Brain microvascular endothelial cell (primary cell): ENCODE results near the gene SHISA9.

ENCODE experiments used
- DNase-seq: peaks from one replicate; pipeline ENCODE4 v3.0.0-alpha.2; 2020
- H3K27ac ChIP-seq: fragments of 250-450 bp; sonication (Bioruptor Pico); 2 replicates; pipeline ENCODE4 v1.5.1; 2020; ENCODE audit warnings: mild to moderate bottlenecking, moderate library complexity
- H3K27me3 ChIP-seq: fragments of 250-450 bp; sonication (Bioruptor Pico); replicated peaks from 2 replicates; pipeline ENCODE4 v1.5.1; 2020; ENCODE audit warnings: mild to moderate bottlenecking
- H3K36me3 ChIP-seq: fragments of 250-450 bp; sonication (Bioruptor Pico); replicated peaks from 2 replicates; pipeline ENCODE4 v1.5.1; 2020; ENCODE audit warnings: mild to moderate bottlenecking
- H3K4me3 ChIP-seq: 2 replicates; pipeline ENCODE4 v1.5.1; 2011; ENCODE audit warnings: low read depth, mild to moderate bottlenecking, control low read depth, low read length, moderate library complexity
- CTCF ChIP-seq: IDR thresholded peaks from 2 replicates; pipeline ENCODE4 v1.5.1; 2011; ENCODE audit warnings: low read depth, mild to moderate bottlenecking, moderate library complexity, low read length, control low read depth, inconsistent platforms; ENCODE audit errors: missing control alignments
- in situ Hi-C: cut with HindIII; loops from 2 replicates; pipeline ENCODE4 v1.10.0; 2017; ENCODE audit warnings: low sequenced_read_pairs, low pct_ligation_motif_present

SHISA9 gene

GRCh38 chr16:12893050-12893750, 8.2 kb upstream of the SHISA9 start:
- in situ Hi-C loops: no loop called here
- Histone ChIP-seq H3K27me3 (no peaks in the 10 kb centered on the region), H3K36me3 (no peaks in the 10 kb centered on the region), H3K4me3 (no peak overlapping the region), H3K27ac (no peak overlapping the region)
- TF ChIP-seq CTCF: no peak
- no peak for DNase-seq

- peaks cover 23% of the 10 kb centered on the region for H3K27me3 ChIP-seq
- DNase-seq: no peak
- H3K36me3 ChIP-seq: no peaks in the 10 kb centered on the region
- peak; percentile 66 for TF ChIP-seq CTCF
- H3K4me3 ChIP-seq: no peak overlapping the region
- no peak overlapping the region for H3K27ac ChIP-seq
- in situ Hi-C loops: no loop called here
Measured at GRCh38 chr16:12896562-12896961, 4.8 kb upstream of the SHISA9 start.

- Histone ChIP-seq H3K36me3 (no peaks in the 10 kb centered on the region), H3K4me3 (no peak overlapping the region), H3K27ac (no peak overlapping the region), H3K27me3 (peaks cover 40% of the 10 kb centered on the region)
- TF ChIP-seq CTCF: peak; percentile 15
- no peak for DNase-seq
- in situ Hi-C loops: no loop called here
Measured at GRCh38 chr16:12898551-12898950, 2.8 kb upstream of the SHISA9 start.

- in situ Hi-C loops: no loop called here
- Histone ChIP-seq H3K27ac (no peak overlapping the region), H3K4me3 (no peak overlapping the region), H3K27me3 (peaks cover 49% of the 10 kb centered on the region), H3K36me3 (no peaks in the 10 kb centered on the region)
- no peak for DNase-seq
- TF ChIP-seq CTCF: no peak
Measured at GRCh38 chr16:12899529-12900143, 1.8 kb upstream of the SHISA9 start.

- no peak for TF ChIP-seq CTCF
- Histone ChIP-seq H3K27me3 (peaks cover 51% of the 10 kb centered on the region), H3K36me3 (no peaks in the 10 kb centered on the region), H3K27ac (no peak overlapping the region), H3K4me3 (no peak overlapping the region)
- no peak for DNase-seq
- in situ Hi-C loops: no loop called here
Measured at GRCh38 chr16:12900156-12900555, 1.2 kb upstream of the SHISA9 start.
